ENCODE results near the gene SALL3. TPM values are rescaled to one million over a fixed set of nuclear protein-coding genes. Genes with fewer than 3 reads are reported as not detected.

SALL3 gene
- total RNA-seq, 1 donor from 2014 or later, result not detected

GRCh38 chr18:78977637-78978348, 1.8 kb upstream of the SALL3 start:
- ATAC-seq, result no peak
- intact Hi-C loops (cut with micrococcal nuclease), result no loop called here
- no peak for DNase-seq

DNA sequence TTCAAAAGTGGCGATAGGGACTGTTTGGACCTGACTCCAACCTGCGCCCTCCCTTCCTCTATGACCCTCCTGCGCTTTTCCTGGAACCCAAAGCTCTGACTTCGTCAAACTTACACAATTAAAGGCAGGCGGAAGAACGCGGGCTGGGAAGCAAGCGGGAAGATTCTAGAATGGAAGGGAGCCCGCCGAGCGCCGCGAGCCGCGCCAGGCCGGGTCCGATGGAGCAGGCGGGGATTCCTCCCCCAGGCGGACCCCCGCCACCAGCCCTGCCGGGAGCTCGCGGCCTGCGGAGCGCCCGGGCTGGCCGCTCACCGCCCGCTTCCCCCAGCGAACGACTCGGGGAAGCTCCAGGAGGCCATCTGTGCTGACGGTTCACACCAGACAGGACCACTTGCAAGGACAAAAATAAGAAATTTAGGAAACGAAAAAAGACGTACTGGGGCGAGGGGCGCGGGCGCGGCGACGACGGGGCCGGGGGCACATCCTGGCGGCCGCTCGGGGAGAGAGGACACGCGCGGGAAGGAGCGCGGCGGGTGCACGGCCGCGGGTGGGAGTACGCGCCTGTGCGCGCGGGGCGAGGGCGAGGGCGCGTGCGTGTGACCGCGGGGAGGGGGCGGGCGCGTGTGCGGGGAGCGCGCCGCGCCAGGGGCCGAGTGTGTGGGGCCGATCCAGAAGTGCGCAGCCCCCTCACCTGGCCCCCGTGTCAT, 1.1 kb upstream of the SALL3 start:
- no peak for ATAC-seq

GRCh38 chr18:78979056-78979729, 425 bp upstream of the SALL3 start:
- intact Hi-C loops (cut with micrococcal nuclease), result no loop called here
- ATAC-seq (no peak), DNase-seq (no peak)

More for the DNA sequence above, 1.1 kb upstream of the SALL3 start:
- DNase-seq, result no peak
- intact Hi-C loops (cut with micrococcal nuclease), result no loop called here

DNA sequence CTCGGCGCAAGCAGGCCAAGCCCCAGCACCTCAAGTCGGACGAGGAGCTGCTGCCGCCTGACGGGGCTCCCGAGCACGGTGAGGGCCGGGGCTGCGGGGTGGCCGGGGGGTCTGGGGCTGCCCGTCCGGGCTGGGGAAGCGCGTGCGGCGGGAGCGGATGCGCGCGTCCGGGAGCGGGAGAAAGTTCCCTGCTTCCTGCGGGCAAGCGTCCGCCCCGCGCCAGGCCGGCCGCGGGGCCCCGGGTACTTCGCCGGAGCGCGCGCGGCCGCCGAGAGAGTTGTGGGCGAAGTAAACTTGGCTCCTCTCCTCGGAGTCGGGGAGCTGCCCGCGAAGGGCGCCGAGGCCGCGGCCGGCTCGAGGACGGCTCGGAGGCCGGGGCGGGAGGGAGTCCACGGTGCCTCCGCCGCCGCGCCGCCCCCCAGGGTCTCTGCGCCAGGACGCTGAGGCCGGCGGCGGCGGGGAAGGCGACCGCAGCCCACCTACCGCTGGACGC, 707 bp downstream of the SALL3 start:
- no peak for DNase-seq
- no peak for ATAC-seq
- intact Hi-C loops (cut with micrococcal nuclease), result no loop called here

DNA sequence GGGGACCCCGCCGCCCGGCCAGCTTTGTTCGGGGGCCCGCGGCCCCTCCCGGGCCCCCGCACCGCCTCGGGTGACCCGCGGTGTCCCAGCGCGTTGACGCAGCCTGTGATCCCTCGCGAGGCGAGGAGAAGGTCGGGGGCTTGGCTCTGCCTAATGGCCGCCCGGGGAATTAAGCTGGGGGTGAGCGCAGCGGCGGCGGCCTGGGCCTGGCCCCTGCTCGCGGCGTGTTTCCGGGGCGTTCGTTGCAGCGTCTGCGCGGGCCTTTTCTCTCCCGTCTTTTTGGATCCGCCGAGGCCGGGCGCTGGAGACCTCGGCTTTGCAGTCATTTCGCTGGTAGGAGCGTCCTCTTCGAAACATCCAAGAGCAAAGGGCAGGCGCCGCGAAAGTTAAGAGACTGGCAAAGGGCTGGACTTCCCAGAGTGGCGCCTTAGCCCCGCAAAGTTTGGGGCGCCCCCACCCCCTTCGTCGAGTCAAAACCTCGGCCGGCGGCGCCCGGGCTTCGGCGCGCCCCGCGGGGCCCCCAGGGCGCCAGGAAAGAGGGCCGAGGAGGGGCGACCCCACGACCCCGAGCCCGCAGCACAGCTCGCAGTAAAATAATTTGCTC, 1.3 kb downstream of the SALL3 start:
- intact Hi-C loops (cut with micrococcal nuclease), result no loop called here
- DNase-seq (no peak), ATAC-seq (no peak)

GRCh38 chr18:78981394-78981831, 1.8 kb downstream of the SALL3 start:
- intact Hi-C loops (cut with micrococcal nuclease), result no loop called here
- DNase-seq (no peak), ATAC-seq (no peak)

GRCh38 chr18:78981989-78982620, 2.5 kb downstream of the SALL3 start:
- DNase-seq (no peak), ATAC-seq (no peak)
- intact Hi-C loops (cut with micrococcal nuclease), result no loop called here

DNA sequence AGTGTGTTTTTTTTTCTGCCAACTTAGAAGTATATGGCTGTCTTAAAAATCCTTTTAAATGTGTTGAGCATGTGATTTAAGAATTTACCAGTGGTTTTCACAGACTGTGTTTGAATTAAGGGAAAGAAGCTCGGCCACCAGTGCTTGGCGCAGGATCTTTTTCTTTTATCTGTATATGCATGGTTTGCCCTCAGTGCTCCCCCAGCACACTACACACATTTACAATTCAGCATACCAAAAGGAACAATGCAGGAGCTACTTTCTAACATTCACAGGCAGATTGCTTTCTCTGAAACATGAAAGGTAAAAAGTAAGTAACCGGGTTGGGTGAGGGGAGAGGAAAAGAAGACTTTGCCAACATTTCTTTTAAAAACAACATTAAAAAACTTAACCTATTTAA, 3.9 kb downstream of the SALL3 start:
- ATAC-seq, result no peak
- DNase-seq, result no peak
- intact Hi-C loops (cut with micrococcal nuclease), result no loop called here

DNA sequence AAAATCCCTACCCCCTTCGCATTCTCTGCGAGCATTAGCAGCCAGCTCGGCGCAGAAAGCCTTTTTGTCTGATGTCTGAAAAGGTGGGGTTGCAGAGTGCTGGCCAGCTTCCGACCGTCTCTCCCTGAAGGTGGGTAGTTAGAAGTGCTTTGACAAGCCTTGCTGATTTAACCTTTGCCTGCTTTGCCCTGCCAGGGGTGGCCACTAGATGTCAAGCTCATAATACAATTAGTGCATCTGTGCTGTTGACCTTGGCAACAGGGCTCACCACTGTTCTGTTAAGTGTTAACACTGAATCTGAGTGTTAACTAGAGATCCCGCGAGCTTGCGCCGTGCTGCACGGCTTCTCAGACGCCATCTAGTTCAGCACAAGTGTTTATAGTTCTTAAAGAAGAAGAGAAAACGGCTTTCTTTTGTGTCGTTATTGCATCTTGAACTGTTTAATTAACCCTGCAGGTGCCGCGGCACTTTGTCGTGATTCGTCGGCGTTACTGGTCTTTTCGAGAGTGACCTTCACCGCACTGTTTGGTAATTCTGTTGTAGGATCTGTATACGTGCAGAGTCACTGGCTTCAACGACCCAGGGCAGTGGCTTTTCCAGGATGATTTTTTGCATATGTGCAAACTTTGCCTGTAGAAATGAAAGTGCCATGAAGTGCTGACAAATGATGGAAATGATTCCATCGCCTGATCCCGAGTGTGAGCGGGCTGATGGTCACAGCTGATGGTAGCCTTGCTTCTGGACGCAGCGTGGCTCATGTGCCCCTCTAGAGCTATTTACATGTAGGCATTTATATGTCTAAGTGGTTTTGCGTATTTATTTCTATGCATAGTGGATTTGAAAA, 5.5 kb downstream of the SALL3 start:
- DNase-seq (no peak), ATAC-seq (no peak)
- intact Hi-C loops (cut with micrococcal nuclease), result no loop called here

GRCh38 chr18:78986018-78986481, 6.4 kb downstream of the SALL3 start:
- intact Hi-C loops (cut with micrococcal nuclease), result no loop called here

DNA sequence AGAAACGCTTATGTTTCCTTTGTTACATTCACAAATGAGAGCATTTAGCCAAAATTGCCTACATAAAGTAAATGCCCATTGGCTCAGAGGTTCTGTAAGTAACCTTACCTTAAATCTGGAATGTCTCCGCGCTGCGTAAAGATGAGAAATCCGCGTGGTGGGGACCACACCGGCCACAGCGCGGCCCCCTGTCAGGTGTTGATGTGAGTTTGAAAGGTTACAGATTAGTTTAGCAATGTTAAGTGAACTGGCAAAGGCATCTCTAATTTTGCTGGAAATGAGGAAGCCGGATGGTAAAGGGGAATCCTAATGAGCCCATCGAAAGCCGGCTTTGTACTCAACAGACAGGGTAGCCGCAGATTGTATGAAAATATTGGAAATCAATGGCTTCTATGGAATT, 11.8 kb downstream of the SALL3 start:
- intact Hi-C loops (cut with micrococcal nuclease), result no loop called here
- DNase-seq, result no peak
- no peak for ATAC-seq

More at GRCh38 chr18:78986018-78986481, 6.4 kb downstream of the SALL3 start:
- peak; percentile 45 for ATAC-seq
- no peak for DNase-seq

- ATAC-seq, result no peak
- intact Hi-C loops (cut with micrococcal nuclease), result no loop called here
- DNase-seq, result no peak
These were observed 12.7 kb downstream of the SALL3 start for GRCh38 chr18:78992041-78993011.

DNA sequence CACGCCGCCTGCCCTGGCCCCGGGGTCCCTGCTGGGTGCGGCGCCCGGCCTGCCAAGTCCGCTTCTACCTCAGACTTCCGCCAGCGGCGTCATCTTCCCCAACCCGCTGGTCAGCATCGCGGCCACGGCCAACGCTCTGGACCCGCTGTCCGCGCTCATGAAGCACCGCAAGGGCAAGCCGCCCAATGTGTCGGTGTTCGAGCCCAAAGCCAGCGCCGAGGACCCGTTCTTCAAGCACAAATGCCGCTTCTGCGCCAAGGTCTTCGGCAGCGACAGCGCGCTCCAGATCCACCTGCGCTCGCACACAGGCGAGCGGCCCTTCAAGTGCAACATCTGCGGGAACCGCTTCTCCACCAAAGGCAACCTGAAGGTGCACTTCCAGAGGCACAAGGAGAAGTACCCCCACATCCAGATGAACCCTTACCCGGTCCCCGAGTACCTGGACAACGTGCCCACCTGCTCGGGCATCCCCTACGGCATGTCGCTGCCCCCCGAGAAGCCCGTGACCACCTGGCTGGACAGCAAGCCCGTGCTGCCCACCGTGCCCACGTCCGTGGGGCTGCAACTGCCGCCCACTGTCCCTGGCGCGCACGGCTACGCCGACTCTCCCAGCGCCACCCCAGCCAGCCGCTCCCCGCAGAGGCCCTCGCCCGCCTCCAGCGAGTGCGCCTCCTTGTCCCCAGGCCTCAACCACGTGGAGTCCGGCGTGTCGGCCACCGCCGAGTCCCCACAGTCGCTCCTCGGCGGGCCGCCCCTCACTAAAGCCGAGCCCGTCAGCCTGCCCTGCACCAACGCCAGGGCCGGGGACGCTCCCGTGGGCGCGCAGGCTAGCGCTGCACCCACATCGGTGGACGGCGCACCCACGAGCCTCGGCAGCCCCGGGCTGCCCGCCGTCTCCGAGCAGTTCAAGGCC, 13.7 kb downstream of the SALL3 start:
- intact Hi-C loops (cut with micrococcal nuclease), result no loop called here
- DNase-seq (no peak), ATAC-seq (no peak)

- no peak for DNase-seq
- intact Hi-C loops (cut with micrococcal nuclease), result no loop called here
- no peak for ATAC-seq
These were observed 14.4 kb downstream of the SALL3 start for GRCh38 chr18:78994000-78994399.

DNA sequence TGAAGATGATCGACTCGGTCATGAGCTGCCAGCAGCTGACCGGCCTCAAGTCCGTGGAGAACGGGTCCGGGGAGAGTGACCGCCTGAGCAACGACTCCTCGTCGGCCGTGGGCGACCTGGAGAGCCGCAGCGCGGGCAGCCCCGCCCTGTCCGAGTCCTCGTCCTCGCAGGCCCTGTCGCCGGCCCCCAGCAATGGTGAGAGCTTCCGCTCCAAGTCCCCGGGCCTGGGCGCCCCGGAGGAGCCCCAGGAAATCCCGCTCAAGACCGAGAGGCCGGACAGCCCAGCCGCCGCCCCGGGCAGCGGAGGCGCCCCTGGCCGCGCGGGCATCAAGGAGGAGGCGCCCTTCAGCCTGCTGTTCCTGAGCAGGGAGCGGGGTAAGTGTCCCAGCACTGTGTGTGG, 14.9 kb downstream of the SALL3 start:
- intact Hi-C loops (cut with micrococcal nuclease), result no loop called here
- DNase-seq, result no peak
- ATAC-seq, result no peak

- intact Hi-C loops (cut with micrococcal nuclease), result no loop called here
- DNase-seq, result no peak
- ATAC-seq, result no peak
These were observed 15.5 kb downstream of the SALL3 start for GRCh38 chr18:78994977-78995582.

Data from left ventricle myocardium superior (tissue), 1 donor.